Cardiac fibroblast (primary cell): ENCODE measurements around the gene CFL2.

Experiments
- DNase-seq, 2 donors: peaks; one replicate each; pipeline versions ENCODE4 v3.0.0 to v3.0.0-alpha.2; 2010; ENCODE audit warnings: low read depth in 2 of 2
- H3K4me3 ChIP-seq, 2 donors: replicated peaks in 1 of 2; 1 replicate in 1 of 2; 2 replicates in 1 of 2; pipeline ENCODE4 v1.5.1; 2011; ENCODE audit warnings: low read depth in 2 of 2, low read length in 2 of 2, mild to moderate bottlenecking in 2 of 2, moderate library complexity in 1 of 2
- CTCF ChIP-seq: IDR thresholded peaks from one replicate; pipeline ENCODE4 v1.5.1; 2011; ENCODE audit warnings: low read depth, mild to moderate bottlenecking, low read length, inconsistent platforms

CFL2 gene

GRCh38 chr14:34711796-34712712 is 2.3 kb downstream of the CFL2 start:
- H3K4me3 ChIP-seq, result no peak overlapping the region
- peak in 1 of 2 donors; percentile 33 for DNase-seq
- no peak for TF ChIP-seq CTCF

- no peak overlapping the region for H3K4me3 ChIP-seq
- DNase-seq, result peak; percentile 78 to 88
- no peak for TF ChIP-seq CTCF
Observed at GRCh38 chr14:34711169-34711568, 3.2 kb downstream of the CFL2 start.

GRCh38 chr14:34710744-34711143 is 3.6 kb downstream of the CFL2 start:
- peak; percentile 18 to 47 for DNase-seq
- no peak overlapping the region for H3K4me3 ChIP-seq
- TF ChIP-seq CTCF, result no peak

GRCh38 chr14:34710006-34710405 is 4.4 kb downstream of the CFL2 start:
- H3K4me3 ChIP-seq, result no peak overlapping the region
- TF ChIP-seq CTCF, result no peak
- no peak for DNase-seq

- DNase-seq, result no peak
- no peak overlapping the region for H3K4me3 ChIP-seq
- no peak for TF ChIP-seq CTCF
Observed at GRCh38 chr14:34707722-34708121, 6.7 kb downstream of the CFL2 start.

GRCh38 chr14:34701808-34702207 is 12.6 kb downstream of the CFL2 start:
- TF ChIP-seq CTCF, result no peak
- no peak overlapping the region for H3K4me3 ChIP-seq
- no peak for DNase-seq
